OCI-LY7 (cell line): Measurements from ENCODE around the gene GLIS1. TPM values are rescaled to one million over a fixed set of nuclear protein-coding genes. Genes with fewer than 3 reads are reported as not detected.

ENCODE experiments used
- Bru-seq: library from RNA; stranded (reverse); fragments of 400-500 nt; gene quantifications from one replicate; lab custom pipeline; 2021; lab: Mats Ljungman, UMichigan
- BruChase-seq, 2 experiments: library from RNA; stranded (reverse); fragments of 400-500 nt; gene quantifications; one replicate each; lab custom pipeline; 2021; lab: Mats Ljungman, UMichigan
- BruUV-seq: library from RNA; stranded (reverse); fragments of 400-500 nt; replicated peaks from 2 replicates; lab custom pipeline; 2021; lab: Mats Ljungman, UMichigan
- CTCF ChIA-PET: fragments of 300-600 bp; sonication (Branson Sonifier 250); formaldehyde crosslinking; loops from one replicate; lab custom pipeline; 2022; ENCODE audit warnings: antibody characterized with exemption; ENCODE audit not compliant: unreplicated experiment; lab: Charles Lee
- POLR2A ChIA-PET: fragments of 300-600 bp; sonication (Branson Sonifier 250); formaldehyde crosslinking; loops from one replicate; lab custom pipeline; 2022; ENCODE audit warnings: antibody characterized with exemption; lab: Charles Lee
- DNase-seq: peaks from one replicate; pipeline ENCODE4 v3.0.0-alpha.2; 2015; ENCODE audit warnings: low spot score
- H2AFZ ChIP-seq: fragments of 200-600 bp; sonication (generic), shearing (Covaris generic); 2 replicates; pipeline ENCODE4 v1.6.1; 2014; ENCODE audit warnings: mild to moderate bottlenecking, antibody characterized with exemption, low read length, moderate library complexity
- H3K27ac ChIP-seq: fragments of 200-600 bp; sonication (generic); 2 replicates; pipeline ENCODE4 v1.5.1; 2014; ENCODE audit warnings: mixed run types, low read depth, mild to moderate bottlenecking, moderate library complexity, low read length, inconsistent platforms; ENCODE audit not compliant: poor library complexity, severe bottlenecking
- H3K36me3 ChIP-seq: fragments of 200-600 bp; sonication (generic); 2 replicates; pipeline ENCODE4 v1.6.1; 2014; ENCODE audit warnings: mild to moderate bottlenecking, antibody characterized with exemption, low read length, moderate library complexity, mixed read lengths; ENCODE audit not compliant: insufficient read depth
- H3K4me1 ChIP-seq: fragments of 200-600 bp; sonication (generic); 2 replicates; pipeline ENCODE4 v1.5.1; 2014; ENCODE audit warnings: mild to moderate bottlenecking, low read length; ENCODE audit not compliant: insufficient read depth, poor library complexity, severe bottlenecking
- H3K4me2 ChIP-seq: fragments of 200-600 bp; sonication (generic); 2 replicates; pipeline ENCODE4 v1.6.1; 2014; ENCODE audit warnings: mild to moderate bottlenecking, low read length
- H3K4me3 ChIP-seq: fragments of 200-600 bp; sonication (generic); 2 replicates; pipeline ENCODE4 v1.5.1; 2014; ENCODE audit warnings: mild to moderate bottlenecking, low read depth, low read length; ENCODE audit not compliant: poor library complexity, severe bottlenecking
- H3K79me2 ChIP-seq: fragments of 200-600 bp; sonication (generic); 2 replicates; pipeline ENCODE4 v1.6.1; 2016; ENCODE audit warnings: low read depth, mild to moderate bottlenecking, low read length, moderate library complexity, mixed read lengths; ENCODE audit not compliant: insufficient read depth
- H3K9me2 ChIP-seq: fragments of 200-600 bp; sonication (generic); 2 replicates; pipeline ENCODE4 v1.6.1; 2016; ENCODE audit warnings: mild to moderate bottlenecking, low read length, mixed read lengths; ENCODE audit not compliant: insufficient read depth
- H3K9me3 ChIP-seq: fragments of 200-600 bp; sonication (generic); 2 replicates; pipeline ENCODE4 v1.6.1; 2014; ENCODE audit warnings: mild to moderate bottlenecking, mixed run types, low read length, mixed read lengths
- H4K20me1 ChIP-seq: fragments of 200-600 bp; sonication (generic); 2 replicates; pipeline ENCODE4 v1.6.1; 2014; ENCODE audit warnings: mild to moderate bottlenecking, antibody characterized with exemption, low read length, moderate library complexity, mixed read lengths; ENCODE audit not compliant: insufficient read depth
- CTCF ChIP-seq: fragments of 200-600 bp; sonication (generic); conservative IDR thresholded peaks from 2 replicates; pipeline ENCODE4 v1.5.1; 2014; ENCODE audit warnings: mild to moderate bottlenecking, antibody characterized with exemption, low read length, moderate library complexity, mixed read lengths
- EZH2phosphoT487 ChIP-seq: fragments of 200-600 bp; sonication (generic); IDR thresholded peaks from 2 replicates; pipeline ENCODE4 v1.6.1; 2018; ENCODE audit warnings: low read depth, borderline replicate concordance, mild to moderate bottlenecking, mixed run types, antibody characterized with exemption, low read length, moderate library complexity, mixed read lengths
- intact Hi-C: fragments of 100-400 bp; cut with micrococcal nuclease; formaldehyde crosslinking; loops from one replicate; pipeline ENCODE4 v1.10.0; 2022; ENCODE audit not compliant: unreplicated experiment
- long read RNA-seq: library from polyadenylated mRNA; stranded (forward); transcript quantifications from one replicate; pipeline ENCODE4 v2.0.0, GENCODE V29; 2022
- total RNA-seq, 2 experiments: library from RNA; depleted of rRNA in 1 of 2; stranded (reverse); fragments of >200 nt in 1 of 2; shearing (Covaris generic) in 1 of 2; gene quantifications; 2 replicates each; pipeline ENCODE4 v1.2.3, GENCODE V29; 2014 to 2022

The GLIS1 gene
- not detected in 2 replicates for total RNA-seq (2014; rRNA removed; shearing (Covaris generic))
- not detected in 2 replicates for total RNA-seq (2022)
- percentile 4 among the genes with signal in this experiment for Bru-seq, nascent RNA
- percentile 7 among the genes with signal in this experiment for BruChase-seq, experiment 1, labeled RNA remaining after a 6-hour chase
- percentile 11 among the genes with signal in this experiment for BruChase-seq, experiment 2, labeled RNA remaining after a 2-hour chase
- long read RNA-seq, result 0 reads

GRCh38 chr1:53739109-53739681, at the start of gene GLIS1:
TSS of gene GLIS1 (minus strand) at chr1:53739164. CDS start at chr1:53738064, 1,100 bp downstream.
- TF ChIP-seq CTCF (no peak), EZH2phosphoT487 (no peak)
- Histone ChIP-seq H3K9me3 (0 out of 2 replicates have a peak, but pooled peaks cover 4% of the 10 kb centered on the region), H3K36me3 (no peaks in the 10 kb centered on the region), H3K4me3 (peak within 1 kb of the TSS; percentile 59), H4K20me1 (no peaks in the 10 kb centered on the region), H3K9me2 (no peaks in the 10 kb centered on the region), H3K27ac (no peak within 1 kb of the TSS), H3K79me2 (no peaks in the 10 kb centered on the region), H3K4me1 (no peaks in the 10 kb centered on the region), H3K4me2 (peak within 1 kb of the TSS; percentile 66), H2AFZ (peak within 1 kb of the TSS; percentile 48; the same call in 1 of the 2 replicates)
- POLR2A ChIA-PET, result no interaction called here
- intact Hi-C loops, result no loop called here
- BruUV-seq, result no TSS peak
- CTCF ChIA-PET, result no interaction called here
- DNase-seq, result peak; percentile 67

GRCh38 chr1:53787655-53788054, 48.7 kb upstream of the GLIS1 start:
- no peaks in the 10 kb centered on the region for H4K20me1 ChIP-seq
- H3K9me3 ChIP-seq, result no peaks in the 10 kb centered on the region
- TF ChIP-seq CTCF, result no peak
- TF ChIP-seq EZH2phosphoT487, result no peak
- DNase-seq, result no peak
- H3K27ac ChIP-seq, result no peak overlapping the region
- no TSS peak for BruUV-seq
- no peaks in the 10 kb centered on the region for H3K79me2 ChIP-seq
- H3K36me3 ChIP-seq, result peaks cover 94% of the 10 kb centered on the region
- POLR2A ChIA-PET, result interaction anchor here (0.7 to 1.0 kb wide), 3 partner anchors 37 to 47 kb away, joined by 3 read pairs; no protein-coding TSS in a partner anchor
- H3K4me3 ChIP-seq, result no peak overlapping the region
- no peaks in the 10 kb centered on the region for H3K9me2 ChIP-seq
- H3K4me2 ChIP-seq, result no peak overlapping the region
- intact Hi-C loops, result no loop called here
- no peak overlapping the region for H2AFZ ChIP-seq
- CTCF ChIA-PET, result no interaction called here
- no peaks in the 10 kb centered on the region for H3K4me1 ChIP-seq

GRCh38 chr1:53783056-53783455, 44.1 kb upstream of the GLIS1 start:
- ChIA-PET POLR2A (no interaction called here), CTCF (no interaction called here)
- Histone ChIP-seq H4K20me1 (peaks cover 5% of the 10 kb centered on the region; the same call in 1 of the 2 replicates), H3K79me2 (peaks cover 7% of the 10 kb centered on the region; the same call in 1 of the 2 replicates), H3K36me3 (peaks cover 96% of the 10 kb centered on the region), H3K9me3 (no peaks in the 10 kb centered on the region), H3K4me2 (no peak overlapping the region), H3K4me1 (no peaks in the 10 kb centered on the region), H2AFZ (no peak overlapping the region), H3K9me2 (no peaks in the 10 kb centered on the region), H3K4me3 (no peak overlapping the region), H3K27ac (no peak overlapping the region)
- TF ChIP-seq EZH2phosphoT487, result no peak
- no peak for TF ChIP-seq CTCF
- no peak for DNase-seq
- no TSS peak for BruUV-seq
- intact Hi-C loops, result no loop called here
